ENCODE data around the gene BCOR.

Gene BCOR

DNA sequence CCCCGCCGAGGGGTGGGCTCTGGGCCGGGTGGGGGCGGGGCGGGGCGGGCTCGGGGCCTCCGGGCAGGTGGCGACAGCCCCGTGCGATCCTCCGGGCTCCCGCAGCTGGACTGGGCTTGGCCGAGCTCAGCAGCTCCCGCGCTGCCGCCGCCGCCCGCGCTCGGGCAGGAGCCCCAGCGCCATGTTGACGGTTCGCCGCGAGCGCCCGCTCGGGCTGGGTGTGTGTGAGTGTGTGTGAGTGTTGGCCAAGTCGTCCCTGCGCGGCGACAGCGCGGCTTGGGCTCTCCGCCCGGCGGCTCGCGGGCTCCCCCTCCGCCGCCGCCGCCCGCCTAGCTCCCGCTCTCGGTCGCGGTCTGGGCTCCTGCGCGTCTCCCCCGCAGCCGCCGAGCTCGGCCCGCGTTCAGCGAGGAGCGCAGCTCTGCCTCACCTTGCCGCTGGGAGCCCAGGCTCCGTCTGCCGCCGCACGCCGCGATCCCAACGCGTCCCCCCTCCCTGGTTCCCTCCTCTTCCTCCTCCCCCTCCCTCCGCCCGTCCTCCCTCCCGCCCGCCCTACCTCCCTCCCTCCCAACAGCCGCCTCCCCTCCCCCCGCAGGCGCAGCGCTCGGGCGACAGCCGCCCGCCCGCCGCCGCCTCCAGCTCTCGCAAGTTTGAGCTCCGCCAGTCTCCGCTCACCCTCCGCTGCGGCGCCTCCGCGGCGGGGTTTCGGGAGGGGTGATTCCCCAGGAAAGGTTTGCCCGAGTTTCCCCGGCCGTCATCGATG lies at the start of gene BCOR:
Gene BCOR (minus strand): TSS at position 455 of the 760 bp plus-strand sequence. CDS start 20,029 bp downstream, outside the sequence.
- peak; percentile 73 for DNase-seq

- DNase-seq = no peak
These were observed 49.6 kb upstream of the BCOR start for GRCh38 chrX:40147126-40147952.

- peak; percentile 28 for DNase-seq
These were observed 48.7 kb upstream of the BCOR start for GRCh38 chrX:40146262-40147125.

DNA sequence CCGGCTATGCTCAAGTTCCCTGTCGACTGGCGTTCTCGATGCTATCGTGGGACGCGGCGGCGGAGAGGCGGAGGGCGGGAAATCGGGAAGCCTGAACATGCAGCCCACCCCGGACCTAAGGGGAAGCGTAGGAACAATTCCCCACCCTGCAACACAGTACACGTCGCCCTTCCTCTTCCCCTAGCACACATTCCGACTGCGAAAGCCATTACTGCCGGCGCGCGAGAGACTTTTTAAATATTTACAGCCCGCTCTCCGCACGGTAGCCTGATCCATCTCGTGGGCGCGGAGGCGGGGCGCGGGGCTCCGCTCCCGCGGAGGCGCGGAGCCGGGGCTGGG lies 48.1 kb upstream of the BCOR start:
- DNase-seq = no peak

DNA sequence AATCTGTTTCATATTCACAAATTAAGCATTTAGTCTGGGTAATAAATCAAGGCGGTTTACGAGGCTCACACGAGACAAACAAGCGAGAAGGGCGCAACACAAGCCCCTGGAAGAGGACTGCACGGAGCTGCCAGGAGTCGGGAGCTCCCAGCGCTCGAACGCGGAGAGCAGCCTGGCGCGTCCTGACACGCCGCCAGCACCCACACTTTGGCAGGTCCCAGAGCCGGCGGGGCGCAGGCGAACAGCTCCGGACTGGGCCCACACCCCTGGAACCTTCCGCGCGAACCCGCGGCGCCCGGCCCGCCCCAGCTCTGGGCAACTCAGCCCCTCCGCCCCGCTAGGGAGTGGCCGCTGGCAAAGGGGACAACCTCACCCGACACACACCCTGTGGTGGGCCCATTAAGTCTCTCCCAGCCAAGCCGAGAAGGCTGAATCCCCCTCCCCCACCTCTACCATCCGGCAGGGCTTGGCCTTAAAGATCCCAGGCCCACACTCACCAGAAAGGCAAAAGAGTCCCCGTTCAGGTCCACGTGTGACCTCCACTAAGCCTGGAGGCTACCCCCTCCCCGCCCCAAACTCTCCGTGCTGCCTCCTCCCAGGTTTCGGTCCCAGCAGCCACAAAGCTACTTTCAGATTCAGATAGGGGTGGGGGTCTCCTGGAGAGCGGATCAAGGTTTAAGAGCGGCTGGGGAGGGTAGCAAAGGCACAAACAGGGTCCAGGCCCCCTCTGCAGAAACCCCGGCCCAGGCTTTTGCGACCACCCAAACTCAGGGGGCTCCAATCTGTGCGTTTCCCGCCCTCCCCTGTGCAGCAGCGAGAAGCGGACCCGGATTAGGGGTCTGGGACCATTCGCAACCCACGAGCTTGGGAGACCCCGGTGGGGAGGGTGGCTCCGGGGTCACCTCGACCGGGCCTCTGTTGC lies 47.5 kb upstream of the BCOR start:
- DNase-seq = no peak

DNA sequence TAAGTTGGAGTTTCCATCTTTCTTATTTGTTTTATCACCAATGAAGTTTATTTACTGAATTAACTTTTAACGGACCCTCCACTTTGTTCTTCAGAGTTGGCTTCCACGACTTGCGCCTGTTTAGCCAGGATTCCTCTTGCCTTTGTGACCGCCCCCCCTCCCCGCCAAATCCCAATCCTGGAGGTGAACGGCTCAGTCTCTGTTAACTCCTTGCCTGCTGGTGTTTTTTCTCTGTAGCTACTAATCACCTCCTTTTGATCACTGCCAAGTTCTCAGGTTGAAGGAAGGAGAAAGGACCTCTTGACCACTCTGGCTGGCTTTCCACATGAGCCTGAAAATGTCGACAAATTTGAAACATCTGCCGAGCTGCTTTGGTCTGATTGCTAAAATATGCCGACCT lies 46.8 kb upstream of the BCOR start:
- DNase-seq = no peak

- no peak for DNase-seq
These were observed 46.2 kb upstream of the BCOR start for GRCh38 chrX:40143987-40144386.

DNA sequence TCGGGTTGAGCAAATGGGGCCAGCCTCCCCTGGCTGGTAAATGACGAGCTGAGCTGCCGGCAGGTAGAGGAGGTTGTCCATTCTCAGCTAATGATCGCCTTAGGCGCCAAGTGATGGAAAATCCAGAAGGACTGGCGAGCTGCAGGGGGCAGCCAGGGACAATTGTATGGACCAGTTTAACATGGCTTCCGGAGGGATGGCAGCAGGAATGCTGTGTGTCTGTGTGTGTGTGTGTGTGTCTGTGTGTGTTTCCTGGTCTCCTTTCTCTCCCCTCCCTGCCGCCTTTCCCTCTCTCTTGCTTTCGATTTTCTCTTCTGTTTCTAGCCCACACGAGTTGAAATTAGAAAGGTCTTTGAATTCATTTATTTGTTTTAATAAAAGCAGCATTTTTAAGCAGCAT lies 45.2 kb upstream of the BCOR start:
- DNase-seq = no peak

DNA sequence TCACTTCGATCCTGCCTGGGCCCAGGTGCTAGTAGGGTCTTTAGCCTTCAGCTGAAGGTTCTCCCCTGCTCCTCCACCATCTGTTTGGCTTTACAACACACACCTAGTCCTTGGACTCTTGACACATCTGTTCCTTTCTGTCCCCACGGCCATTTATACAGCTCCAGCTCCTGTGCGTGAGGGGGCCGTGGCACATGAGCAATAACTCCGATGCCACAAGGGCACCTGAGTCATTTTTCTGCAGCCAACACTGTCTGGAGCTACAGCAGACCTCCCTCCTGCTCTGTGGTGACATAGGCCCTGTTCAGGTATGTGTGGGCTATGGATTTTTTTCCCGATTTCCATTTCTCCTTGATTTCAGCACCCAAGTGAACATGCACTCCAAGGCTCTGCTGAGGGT lies 44.7 kb upstream of the BCOR start:
- no peak for DNase-seq

GRCh38 chrX:40140706-40141499 lies 43.1 kb upstream of the BCOR start:
- DNase-seq = no peak

DNA sequence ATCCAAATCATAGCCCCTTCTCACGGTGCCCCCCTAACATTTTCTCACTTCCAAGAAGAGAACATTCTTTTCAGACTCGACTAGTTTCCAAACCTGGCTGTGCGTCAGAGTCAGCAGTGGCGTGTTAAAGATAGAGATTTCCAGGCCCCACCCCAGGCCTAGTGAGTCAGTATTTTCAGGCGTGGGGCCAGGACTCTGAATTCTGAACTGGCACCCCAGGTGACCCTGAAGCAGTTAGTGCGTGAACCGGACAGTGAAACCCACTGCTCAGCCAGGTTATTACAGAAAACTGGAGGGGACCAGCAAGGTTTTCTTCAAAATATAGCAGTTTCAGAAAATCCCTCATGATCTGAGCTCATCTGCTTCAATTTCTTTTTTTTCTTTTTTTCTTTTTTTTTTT lies 35.0 kb upstream of the BCOR start:
- no peak for DNase-seq

DNA sequence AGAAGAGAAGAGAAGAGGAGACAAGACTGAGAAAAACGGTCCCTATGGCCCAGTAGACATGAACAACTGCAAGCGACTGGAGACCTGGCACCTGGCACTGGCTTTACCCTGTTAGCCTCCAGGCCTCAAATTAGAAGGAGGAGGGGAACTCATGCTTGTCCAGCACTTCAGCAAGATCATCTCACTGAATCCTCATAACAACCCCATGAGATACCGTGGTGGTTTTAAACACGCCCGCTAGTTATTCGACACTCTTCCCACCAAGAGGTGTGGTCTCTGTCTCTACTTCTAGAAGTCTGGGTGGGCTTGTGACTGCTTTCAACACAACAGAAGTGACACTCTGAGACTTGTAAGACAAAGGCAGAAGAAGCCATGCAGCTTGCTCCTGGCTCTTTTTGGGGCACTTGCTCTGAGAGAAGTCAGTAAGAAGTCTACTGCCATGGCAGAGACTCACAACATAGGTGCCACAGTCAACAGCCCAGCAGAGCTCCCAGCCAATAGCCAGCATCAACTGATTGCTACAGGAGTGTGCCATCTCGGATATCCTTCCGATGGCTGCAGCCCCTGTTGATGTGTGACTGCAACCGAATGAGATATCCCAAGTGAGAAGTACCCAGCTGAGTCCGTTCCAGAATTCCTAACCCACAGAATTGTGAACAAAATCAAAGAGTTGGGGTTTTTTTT lies 34.0 kb upstream of the BCOR start:
- DNase-seq = no peak

DNA sequence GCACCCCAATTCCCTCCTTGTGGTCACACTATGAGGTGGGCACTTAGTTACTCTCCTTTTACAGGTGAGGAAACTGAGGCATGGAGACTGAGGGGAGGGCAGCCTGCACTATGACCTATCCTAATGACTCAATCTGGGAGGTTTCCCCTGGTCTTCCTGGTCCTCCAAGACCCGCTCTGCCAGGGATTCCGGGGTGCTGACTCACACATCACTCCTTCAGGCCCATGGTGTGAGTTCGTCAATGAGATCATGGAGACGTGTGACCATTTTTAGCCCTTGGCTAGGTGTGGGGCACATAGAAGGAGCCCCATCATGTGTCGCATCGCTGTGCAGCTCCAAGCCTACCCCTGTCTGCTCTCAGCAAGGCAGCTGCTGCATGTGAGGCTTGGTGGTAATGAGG lies 32.4 kb upstream of the BCOR start:
- DNase-seq = no peak

DNA sequence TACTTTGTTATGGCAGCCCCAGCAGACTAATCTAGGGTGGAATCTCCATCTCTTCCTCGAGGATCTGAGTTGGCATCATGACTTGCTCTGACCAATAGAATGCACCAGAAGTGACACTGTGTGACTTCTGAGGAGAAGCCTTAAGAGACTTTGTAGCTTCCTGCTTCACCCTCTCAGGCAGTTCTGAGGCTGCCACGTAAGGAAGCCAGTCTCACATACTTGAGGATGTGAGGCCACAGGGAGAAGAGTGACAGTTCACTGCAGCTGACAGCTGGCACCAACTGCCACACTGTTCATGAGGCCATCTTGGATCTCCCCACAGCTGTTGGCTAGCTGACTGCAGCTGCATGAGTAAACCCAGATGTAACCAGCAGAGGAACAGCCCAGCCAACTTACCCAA lies 29.3 kb upstream of the BCOR start:
- no peak for DNase-seq

DNA sequence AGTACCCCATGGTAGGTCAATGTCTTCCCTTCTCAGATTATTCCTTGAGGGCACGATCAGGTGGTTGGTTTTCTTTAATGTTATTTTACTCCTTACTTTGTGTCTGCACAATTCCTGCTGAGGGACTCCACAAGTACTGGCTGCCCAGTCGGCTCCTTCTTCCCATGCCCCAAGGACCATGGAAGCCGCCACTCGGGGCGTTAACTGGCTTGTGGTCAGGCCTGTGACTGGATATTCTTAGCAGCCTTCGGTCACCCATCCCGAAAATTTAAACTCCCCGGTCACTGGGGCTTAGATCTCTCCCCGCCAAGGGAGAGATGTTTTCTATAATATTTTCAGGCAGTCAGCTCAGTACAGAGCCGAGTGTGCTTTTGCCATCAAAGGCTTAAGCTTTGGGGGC lies 24.7 kb upstream of the BCOR start:
- DNase-seq = no peak

- no peak for DNase-seq
These were observed 23.9 kb upstream of the BCOR start for GRCh38 chrX:40121618-40122017.

- DNase-seq = no peak
These were observed 23.3 kb upstream of the BCOR start for GRCh38 chrX:40120838-40121580.

- no peak for DNase-seq
These were observed 20.0 kb upstream of the BCOR start for GRCh38 chrX:40117715-40118285.

GRCh38 chrX:40116925-40117324 lies 19.2 kb upstream of the BCOR start:
- DNase-seq = no peak

GRCh38 chrX:40112996-40113395 lies 15.2 kb upstream of the BCOR start:
- no peak for DNase-seq
